Sigmoid colon (tissue), 7 donors: ENCODE measurements around the gene DRAP1. TPM values are rescaled to one million over a fixed set of nuclear protein-coding genes. Genes with fewer than 3 reads are reported as not detected.

Experiments
- DNase-seq: peaks from one replicate; pipeline ENCODE4 v3.0.0-alpha.2; 2019
- H3K27ac ChIP-seq, 4 donors: fragments of 200-600 bp; sonication (generic); one replicate each; pipeline ENCODE4 v1.5.1; 2016 to 2019; ENCODE audit warnings: mild to moderate bottlenecking in 1 of 4
- H3K27me3 ChIP-seq, 3 donors: fragments of 200-600 bp; sonication (generic); one replicate each; pipeline ENCODE4 v1.5.1; 2019; ENCODE audit warnings: mild to moderate bottlenecking in 1 of 3
- H3K36me3 ChIP-seq, 4 donors: fragments of 200-600 bp; sonication (generic); one replicate each; pipeline ENCODE4 v1.5.1; 2016 to 2019
- H3K4me1 ChIP-seq, 4 donors: fragments of 200-600 bp; sonication (generic); one replicate each; pipeline ENCODE4 v1.5.1; 2017 to 2019
- H3K4me3 ChIP-seq, 4 donors: fragments of 200-600 bp; sonication (generic); one replicate each; pipeline ENCODE4 v1.5.1; 2017 to 2019; ENCODE audit warnings: mild to moderate bottlenecking in 2 of 4, moderate library complexity in 1 of 4
- H3K9me3 ChIP-seq, 4 donors: fragments of 200-600 bp in 3 of 4; sonication (generic) in 3 of 4; one replicate each; pipeline versions ENCODE4 v1.5.1 to v1.6.1; 2013 to 2019
- EP300 ChIP-seq, 4 donors: sonication (generic); formaldehyde crosslinking; IDR thresholded peaks; one replicate each; pipeline ENCODE4 v1.6.1; 2017; ENCODE audit warnings: antibody characterized with exemption in 4 of 4
- POLR2A ChIP-seq, 2 donors: fragments of 450-650 bp; IDR thresholded peaks; one replicate each; pipeline ENCODE4 v1.6.1; 2016; ENCODE audit warnings: antibody characterized with exemption in 2 of 2, mild to moderate bottlenecking in 2 of 2, moderate library complexity in 2 of 2
- POLR2AphosphoS5 ChIP-seq, 4 donors: sonication (generic); formaldehyde crosslinking; IDR thresholded peaks; one replicate each; pipeline ENCODE4 v1.6.1; 2017; ENCODE audit warnings: antibody characterized with exemption in 4 of 4
- WGBS, 2 donors: extraction: QIAGEN DNeasy Blood & Tissue Kit; methylation state at CpG; one replicate each; pipeline ENCODE4 v1.1.7; 2013; 5-methylcytosine and 5-hydroxymethylcytosine counted together
- intact Hi-C: fragments of 100-400 bp; cut with DNase I; formaldehyde crosslinking; loops from one replicate; pipeline ENCODE4 v1.15.1; 2023
- polyA plus RNA-seq, 3 donors: library from polyadenylated mRNA; stranded (reverse); fragments of 200-250 nt; gene quantifications; one replicate each; pipeline ENCODE4 v1.2.3, GENCODE V29; 2013
- total RNA-seq, 4 donors: library from RNA; depleted of rRNA; stranded (reverse); fragments of >200 nt; gene quantifications; one replicate each; pipeline ENCODE4 v1.1.0, GENCODE V29; 2016
- TF ChIP-seq, protein P1 (sequence below), 4 experiments: fragments of 450-650 bp in 3 of 4; fragments of 200-600 bp in 1 of 4; IDR thresholded peaks; one replicate each; pipeline ENCODE4 v1.5.1; 2016 to 2019; ENCODE audit warnings: antibody characterized with exemption in 4 of 4, mild to moderate bottlenecking in 3 of 4, moderate library complexity in 2 of 4
- donor health status: healthy with polysubstance abuse.
- donor health status: Bipolar disorder and iron deficiency.
- donor health status: healthy.

Gene DRAP1
- total and polyA plus RNA-seq, 7 donors: 58.9 to 115 (median 77.5) TPM

- Histone ChIP-seq H3K27ac (peak overlapping the region in 3 of 4 donors; percentile 21 to 33 (median 21)), H3K4me1 (peaks cover 0 to 41% (median 36%) of the 10 kb centered on the region in 4 donors), H3K4me3 (no peak overlapping the region), H3K27me3 (no peaks in the 10 kb centered on the region), H3K9me3 (no peaks in the 10 kb centered on the region), H3K36me3 (peaks cover 0 to 1% (median 0%) of the 10 kb centered on the region in 4 donors)
- DNase-seq: peak; percentile 85
- intact Hi-C loops: no loop called here
- 21 to 33% methylated on average over 14 of the region's 14 CpGs for WGBS, 2 donors
- TF ChIP-seq, protein P1, sequence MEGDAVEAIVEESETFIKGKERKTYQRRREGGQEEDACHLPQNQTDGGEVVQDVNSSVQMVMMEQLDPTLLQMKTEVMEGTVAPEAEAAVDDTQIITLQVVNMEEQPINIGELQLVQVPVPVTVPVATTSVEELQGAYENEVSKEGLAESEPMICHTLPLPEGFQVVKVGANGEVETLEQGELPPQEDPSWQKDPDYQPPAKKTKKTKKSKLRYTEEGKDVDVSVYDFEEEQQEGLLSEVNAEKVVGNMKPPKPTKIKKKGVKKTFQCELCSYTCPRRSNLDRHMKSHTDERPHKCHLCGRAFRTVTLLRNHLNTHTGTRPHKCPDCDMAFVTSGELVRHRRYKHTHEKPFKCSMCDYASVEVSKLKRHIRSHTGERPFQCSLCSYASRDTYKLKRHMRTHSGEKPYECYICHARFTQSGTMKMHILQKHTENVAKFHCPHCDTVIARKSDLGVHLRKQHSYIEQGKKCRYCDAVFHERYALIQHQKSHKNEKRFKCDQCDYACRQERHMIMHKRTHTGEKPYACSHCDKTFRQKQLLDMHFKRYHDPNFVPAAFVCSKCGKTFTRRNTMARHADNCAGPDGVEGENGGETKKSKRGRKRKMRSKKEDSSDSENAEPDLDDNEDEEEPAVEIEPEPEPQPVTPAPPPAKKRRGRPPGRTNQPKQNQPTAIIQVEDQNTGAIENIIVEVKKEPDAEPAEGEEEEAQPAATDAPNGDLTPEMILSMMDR (IDR thresholded peaks at IDR 0.05): no peak
- peak in 2 of 4 donors; percentile 27 for TF ChIP-seq POLR2AphosphoS5 (IDR thresholded peaks at IDR 0.05)
These were observed 7.3 kb upstream of the DRAP1 start for GRCh38 chr11:65911682-65912568.

DNA sequence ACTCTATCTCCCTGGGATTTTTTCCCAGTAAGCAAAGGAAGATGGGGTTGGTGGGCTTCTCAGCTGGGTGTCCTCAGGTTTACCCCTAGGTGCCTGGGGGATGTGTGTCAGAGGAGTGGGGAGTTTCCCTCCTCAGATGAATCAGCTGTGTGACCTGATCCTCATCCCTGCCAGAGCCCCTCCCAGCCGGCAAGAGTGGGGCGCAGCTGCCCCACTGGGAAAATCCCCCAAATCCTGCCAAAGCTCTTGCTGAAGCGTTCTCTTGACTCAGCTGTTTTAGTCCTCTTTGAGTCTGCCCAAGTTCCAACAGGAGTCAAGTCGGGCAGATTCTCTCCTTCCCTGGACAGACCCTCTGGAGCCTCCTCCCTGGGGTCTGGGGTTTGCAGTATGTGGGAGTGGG is 6.4 kb upstream of the DRAP1 start:
- Histone ChIP-seq H3K9me3 (no peaks in the 10 kb centered on the region), H3K27ac (peak overlapping the region in 2 of 4 donors; percentile 10 to 45), H3K4me1 (peaks cover 0 to 50% (median 45%) of the 10 kb centered on the region in 4 donors), H3K27me3 (no peaks in the 10 kb centered on the region), H3K36me3 (peaks cover 0 to 5% (median 0%) of the 10 kb centered on the region in 4 donors), H3K4me3 (no peak overlapping the region)
- TF ChIP-seq POLR2A (IDR thresholded peaks at IDR 0.05): no peak
- no peak for TF ChIP-seq POLR2AphosphoS5 (IDR thresholded peaks at IDR 0.05)
- no peak for TF ChIP-seq EP300 (IDR thresholded peaks at IDR 0.05)
- TF ChIP-seq, protein P1 (IDR thresholded peaks at IDR 0.05): no peak
- intact Hi-C loops: no loop called here
- WGBS, 2 donors: 71 to 77% methylated on average over 4 of the region's 4 CpGs
- DNase-seq: no peak

DNA sequence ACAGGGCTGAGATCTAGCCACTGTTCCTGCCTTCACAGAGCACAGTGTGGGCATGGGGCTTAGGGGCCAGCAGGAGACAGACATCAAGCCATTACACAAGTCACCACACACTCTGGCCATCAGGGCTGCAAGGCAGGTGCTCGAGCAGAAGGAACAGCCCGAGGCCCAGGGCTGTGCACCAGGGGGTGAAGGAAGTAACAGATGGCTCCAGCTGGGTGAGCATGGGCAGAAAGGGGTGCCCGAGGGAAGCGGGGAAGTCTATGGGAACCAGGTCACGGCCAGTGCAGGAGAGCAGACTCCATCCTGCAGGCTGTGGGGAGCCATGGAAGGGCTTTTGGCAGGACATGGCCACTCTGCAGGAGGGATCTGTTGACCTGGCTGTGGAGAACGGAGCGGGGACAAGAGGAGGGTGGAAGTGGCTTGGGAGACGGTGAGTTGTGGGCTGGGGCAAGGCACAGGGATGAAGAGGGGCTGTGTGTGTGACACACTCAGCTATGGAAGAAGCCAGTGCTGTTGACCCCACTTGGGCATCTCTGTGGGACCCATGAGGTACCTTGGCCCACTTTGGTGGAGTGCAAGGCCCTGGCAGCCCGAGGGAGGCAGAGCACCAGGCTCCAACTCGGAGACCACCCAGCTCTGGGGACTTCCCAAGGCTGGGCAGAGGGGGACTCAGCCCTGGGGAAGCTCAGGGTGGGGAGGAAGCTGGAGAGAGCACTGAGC is 4.0 kb upstream of the DRAP1 start:
- peaks cover 0 to 60% (median 53%) of the 10 kb centered on the region in 4 donors for H3K4me1 ChIP-seq
- intact Hi-C loops: loop anchor here (2.0 to 5.0 kb wide), 2 partner anchors 14 to 58 kb away; partner anchors contain the start of genes CFL1 and FOSL1
- H3K36me3 ChIP-seq: peaks cover 0 to 5% (median 0%) of the 10 kb centered on the region in 4 donors
- 66 to 67% methylated on average over 10 of the region's 10 CpGs for WGBS, 2 donors
- H3K27ac ChIP-seq: peak overlapping the region; percentile 94 to 99 (median 96)
- no peaks in the 10 kb centered on the region for H3K27me3 ChIP-seq
- DNase-seq: no peak
- no peaks in the 10 kb centered on the region for H3K9me3 ChIP-seq
- no peak overlapping the region for H3K4me3 ChIP-seq
- TF ChIP-seq POLR2AphosphoS5 (IDR thresholded peaks at IDR 0.05) (no peak), POLR2A (IDR thresholded peaks at IDR 0.05) (no peak), EP300 (IDR thresholded peaks at IDR 0.05) (no peak)
- TF ChIP-seq, protein P1 (IDR thresholded peaks at IDR 0.05): no peak

- Histone ChIP-seq H3K36me3 (peaks cover 0 to 10% (median 0%) of the 10 kb centered on the region in 4 donors), H3K27ac (peak overlapping the region; percentile 94 to 99 (median 96)), H3K27me3 (no peaks in the 10 kb centered on the region), H3K4me1 (peaks cover 0 to 66% (median 59%) of the 10 kb centered on the region in 4 donors), H3K4me3 (no peak overlapping the region), H3K9me3 (no peaks in the 10 kb centered on the region)
- WGBS, 2 donors: 52 to 69% methylated on average over 13 of the region's 13 CpGs
- intact Hi-C loops: loop anchor here (2.0 to 5.0 kb wide), 2 partner anchors 15 to 59 kb away; partner anchors contain the start of genes CFL1 and FOSL1
- peak; percentile 97 for DNase-seq
- TF ChIP-seq, protein P1 (IDR thresholded peaks at IDR 0.05): no peak
- peak in 2 of 4 donors; percentile 10 to 82 for TF ChIP-seq EP300 (IDR thresholded peaks at IDR 0.05)
- peak; percentile 57 to 91 (median 66) for TF ChIP-seq POLR2AphosphoS5 (IDR thresholded peaks at IDR 0.05)
- TF ChIP-seq POLR2A (IDR thresholded peaks at IDR 0.05): no peak
These were observed 3.4 kb upstream of the DRAP1 start for GRCh38 chr11:65915821-65916251.
